Mucosa of rectum (tissue), 2 donors: Measurements from ENCODE around the gene SCAF11.
A peak's percentile ranks its signal among the peaks of the same experiment; 100 is the strongest.
"Not testable (repeated sequence)": the region's sequence is repeated elsewhere in the genome, so short reads cannot be mapped to it uniquely, and the experiment has no call there.

Experiments used
- H3K27ac ChIP-seq, 2 donors: one replicate each; pipeline ENCODE4 v1.7.0; 2013; ENCODE audit warnings: inconsistent platforms in 2 of 2, low read depth in 2 of 2, low read length in 2 of 2
- H3K27me3 ChIP-seq, 2 donors: one replicate each; pipeline ENCODE4 v1.7.0; 2013; ENCODE audit warnings: low read length in 2 of 2; ENCODE audit not compliant: control insufficient read depth in 2 of 2, insufficient read depth in 2 of 2
- H3K36me3 ChIP-seq, 2 donors: one replicate each; pipeline ENCODE4 v1.7.0; 2013; ENCODE audit warnings: low read length in 2 of 2; ENCODE audit not compliant: control insufficient read depth in 2 of 2, insufficient read depth in 2 of 2
- H3K4me1 ChIP-seq, 2 donors: one replicate each; pipeline ENCODE4 v1.7.0; 2013; ENCODE audit warnings: low read length in 2 of 2, mild to moderate bottlenecking in 1 of 2; ENCODE audit not compliant: control insufficient read depth in 2 of 2, insufficient read depth in 2 of 2
- H3K4me3 ChIP-seq, 2 donors: one replicate each; pipeline ENCODE4 v1.7.0; 2013; ENCODE audit warnings: low read length in 2 of 2
- H3K9ac ChIP-seq, 2 donors: one replicate each; pipeline ENCODE4 v1.7.0; 2013; ENCODE audit warnings: low read length in 2 of 2, low read depth in 1 of 2, mild to moderate bottlenecking in 1 of 2
- H3K9me3 ChIP-seq, 2 donors: one replicate each; pipeline ENCODE4 v1.7.0; 2013; ENCODE audit warnings: low read length in 2 of 2; ENCODE audit not compliant: control insufficient read depth in 2 of 2
- donor health status: healthy.
- donor health status: Normal muscosa, but diverticular disease.

SCAF11 gene, protein sequence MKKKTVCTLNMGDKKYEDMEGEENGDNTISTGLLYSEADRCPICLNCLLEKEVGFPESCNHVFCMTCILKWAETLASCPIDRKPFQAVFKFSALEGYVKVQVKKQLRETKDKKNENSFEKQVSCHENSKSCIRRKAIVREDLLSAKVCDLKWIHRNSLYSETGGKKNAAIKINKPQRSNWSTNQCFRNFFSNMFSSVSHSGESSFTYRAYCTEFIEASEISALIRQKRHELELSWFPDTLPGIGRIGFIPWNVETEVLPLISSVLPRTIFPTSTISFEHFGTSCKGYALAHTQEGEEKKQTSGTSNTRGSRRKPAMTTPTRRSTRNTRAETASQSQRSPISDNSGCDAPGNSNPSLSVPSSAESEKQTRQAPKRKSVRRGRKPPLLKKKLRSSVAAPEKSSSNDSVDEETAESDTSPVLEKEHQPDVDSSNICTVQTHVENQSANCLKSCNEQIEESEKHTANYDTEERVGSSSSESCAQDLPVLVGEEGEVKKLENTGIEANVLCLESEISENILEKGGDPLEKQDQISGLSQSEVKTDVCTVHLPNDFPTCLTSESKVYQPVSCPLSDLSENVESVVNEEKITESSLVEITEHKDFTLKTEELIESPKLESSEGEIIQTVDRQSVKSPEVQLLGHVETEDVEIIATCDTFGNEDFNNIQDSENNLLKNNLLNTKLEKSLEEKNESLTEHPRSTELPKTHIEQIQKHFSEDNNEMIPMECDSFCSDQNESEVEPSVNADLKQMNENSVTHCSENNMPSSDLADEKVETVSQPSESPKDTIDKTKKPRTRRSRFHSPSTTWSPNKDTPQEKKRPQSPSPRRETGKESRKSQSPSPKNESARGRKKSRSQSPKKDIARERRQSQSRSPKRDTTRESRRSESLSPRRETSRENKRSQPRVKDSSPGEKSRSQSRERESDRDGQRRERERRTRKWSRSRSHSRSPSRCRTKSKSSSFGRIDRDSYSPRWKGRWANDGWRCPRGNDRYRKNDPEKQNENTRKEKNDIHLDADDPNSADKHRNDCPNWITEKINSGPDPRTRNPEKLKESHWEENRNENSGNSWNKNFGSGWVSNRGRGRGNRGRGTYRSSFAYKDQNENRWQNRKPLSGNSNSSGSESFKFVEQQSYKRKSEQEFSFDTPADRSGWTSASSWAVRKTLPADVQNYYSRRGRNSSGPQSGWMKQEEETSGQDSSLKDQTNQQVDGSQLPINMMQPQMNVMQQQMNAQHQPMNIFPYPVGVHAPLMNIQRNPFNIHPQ (N-terminal part only)

DNA sequence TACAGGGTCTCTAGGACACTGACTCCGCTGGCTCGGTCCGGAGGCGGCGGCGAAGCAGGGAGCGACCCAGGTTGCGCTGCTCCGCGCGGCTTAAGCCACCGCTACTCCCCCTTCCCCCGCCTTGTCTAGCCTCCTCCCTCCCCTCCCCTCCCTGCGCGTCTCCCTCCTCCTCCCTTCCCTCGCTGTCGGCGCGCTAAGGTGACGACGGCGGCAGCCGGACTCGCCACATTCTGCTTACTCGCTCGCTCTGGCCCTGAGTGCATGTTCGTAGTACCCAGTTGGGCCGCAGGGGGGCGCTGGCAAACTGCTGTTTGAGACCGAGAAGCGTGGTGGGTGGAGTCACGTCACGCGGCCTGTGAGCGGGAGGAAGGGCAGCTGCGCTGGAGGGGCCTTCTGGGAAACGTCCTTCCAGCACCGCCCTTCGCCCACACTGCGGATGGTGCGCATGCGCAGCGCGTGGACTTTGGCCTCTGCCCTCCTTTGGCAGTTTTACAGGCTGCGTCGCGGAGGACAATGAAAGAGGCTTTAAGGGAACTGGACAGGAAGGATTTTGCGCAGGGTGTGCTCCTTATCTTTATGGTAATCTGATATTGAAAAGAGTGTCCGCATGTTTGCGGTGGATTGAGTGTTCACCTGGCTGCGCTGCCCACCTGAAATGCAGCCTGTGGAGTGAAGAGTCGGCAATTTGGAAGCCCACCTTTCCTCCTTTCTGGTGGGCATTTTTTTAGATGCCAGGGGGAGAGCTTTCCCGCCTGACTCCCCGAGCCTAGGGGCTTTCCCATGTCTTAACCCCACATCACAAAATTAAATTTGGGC is at the start of gene SCAF11:
TSS of gene SCAF11 (minus strand) at position 107 of the 816 bp plus-strand sequence. CDS start 26,407 bp downstream, outside the sequence.
- H3K9me3 ChIP-seq, result no peaks in the 10 kb centered on the region
- peak within 1 kb of the TSS; percentile 91 to 96 for H3K4me3 ChIP-seq
- peak within 1 kb of the TSS; percentile 97 to 98 for H3K9ac ChIP-seq
- H3K36me3 ChIP-seq, result peaks cover 0 to 7% of the 10 kb centered on the region in 2 donors
- H3K27me3 ChIP-seq, result no peaks in the 10 kb centered on the region
- H3K4me1 ChIP-seq, result peaks cover 19 to 22% of the 10 kb centered on the region in 2 donors
- H3K27ac ChIP-seq, result peak within 1 kb of the TSS; percentile 98 to 100

DNA sequence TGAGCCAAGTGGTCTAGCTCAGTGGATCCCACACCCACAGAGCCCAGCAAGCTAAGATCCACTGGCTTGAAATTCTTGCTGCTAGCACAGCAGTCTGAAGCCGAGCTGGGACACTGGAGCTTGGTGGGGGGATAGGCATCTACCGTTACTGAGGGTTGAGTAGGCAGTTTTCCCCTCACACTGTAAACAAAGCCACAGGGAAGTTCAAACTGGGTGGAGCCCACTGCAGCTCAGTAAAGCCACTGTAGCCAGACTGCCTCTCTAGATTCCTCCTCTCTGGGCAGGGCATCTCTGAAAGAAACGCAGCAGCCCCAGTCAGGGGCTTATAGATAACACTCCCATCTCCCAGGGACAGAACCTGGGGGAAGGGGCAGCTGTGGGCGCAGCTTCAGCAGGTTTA is 46.7 kb upstream of the SCAF11 start:
- not testable (repeated sequence) for H3K4me1 ChIP-seq, H3K36me3 ChIP-seq, H3K9me3 ChIP-seq, H3K27ac ChIP-seq, H3K4me3 ChIP-seq, H3K27me3 ChIP-seq, H3K9ac ChIP-seq

DNA sequence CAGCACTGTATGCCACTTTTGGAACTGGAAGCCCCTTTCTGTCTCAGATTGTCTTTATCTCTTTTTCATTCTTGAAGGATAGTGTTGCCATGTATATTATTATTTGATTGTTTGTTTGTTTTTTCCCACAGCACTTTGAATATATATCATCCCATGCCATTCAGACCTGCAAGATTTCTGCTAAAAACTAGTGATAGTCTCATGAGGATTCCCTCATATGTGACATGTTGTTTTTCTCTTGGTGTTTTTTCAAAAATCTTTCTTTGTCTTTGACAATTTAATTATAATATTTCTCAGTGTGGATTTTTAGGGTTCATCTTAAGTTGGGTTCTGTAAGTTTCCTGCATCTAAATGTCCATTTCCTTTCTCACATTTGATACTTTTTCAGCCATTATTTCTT is 36.8 kb upstream of the SCAF11 start:
- Histone ChIP-seq H3K36me3 (no peaks in the 10 kb centered on the region), H3K4me3 (no peak overlapping the region), H3K27ac (no peak overlapping the region), H3K27me3 (no peaks in the 10 kb centered on the region), H3K9ac (no peak overlapping the region), H3K9me3 (peaks cover 12 to 17% of the 10 kb centered on the region in 2 donors), H3K4me1 (no peaks in the 10 kb centered on the region)

DNA sequence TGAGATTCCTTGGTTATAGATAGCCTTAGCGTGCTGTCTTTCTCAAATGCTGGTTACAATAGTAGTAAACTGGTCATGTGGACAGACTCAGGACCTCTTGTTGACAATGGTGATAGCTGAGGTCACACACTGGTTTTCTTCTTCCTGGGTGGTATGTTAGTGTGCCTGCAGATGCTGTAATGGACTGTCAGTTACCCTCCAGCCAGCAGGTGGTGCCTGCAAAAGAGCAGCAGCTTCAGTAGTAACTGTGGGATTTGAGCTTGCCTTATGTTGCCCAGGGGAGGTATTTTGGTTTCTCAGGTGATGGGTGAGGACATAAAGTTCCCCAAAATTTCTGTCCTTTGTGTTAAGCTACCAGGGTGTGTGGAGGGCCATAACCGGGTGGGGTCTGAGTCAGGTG is 33.7 kb upstream of the SCAF11 start:
- Histone ChIP-seq H3K9me3 (peaks cover 12 to 17% of the 10 kb centered on the region in 2 donors), H3K36me3 (no peaks in the 10 kb centered on the region), H3K4me3 (no peak overlapping the region), H3K27ac (no peak overlapping the region), H3K27me3 (no peaks in the 10 kb centered on the region), H3K4me1 (no peaks in the 10 kb centered on the region), H3K9ac (no peak overlapping the region)

DNA sequence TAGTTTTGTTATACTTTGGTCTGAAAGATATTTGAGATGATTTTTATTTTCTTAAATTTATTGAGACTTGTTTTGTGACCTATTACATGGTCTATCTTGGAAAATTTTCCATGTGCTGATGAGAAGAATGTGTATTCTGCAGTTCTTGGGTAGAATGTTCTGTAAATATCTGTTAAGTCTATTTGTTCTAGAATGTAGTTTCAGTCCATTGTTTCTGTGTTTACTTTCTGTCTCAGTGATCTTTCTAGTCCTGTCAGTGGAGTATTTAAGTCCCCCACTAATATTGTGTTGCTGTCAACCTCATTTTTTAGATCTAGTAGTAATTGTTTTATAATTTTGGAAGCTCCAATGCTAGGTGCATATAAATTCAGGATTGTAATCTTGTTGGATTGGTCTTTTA is 30.4 kb upstream of the SCAF11 start:
- Histone ChIP-seq H3K4me1 (no peaks in the 10 kb centered on the region), H3K9me3 (peaks cover 0 to 6% of the 10 kb centered on the region in 2 donors)

DNA sequence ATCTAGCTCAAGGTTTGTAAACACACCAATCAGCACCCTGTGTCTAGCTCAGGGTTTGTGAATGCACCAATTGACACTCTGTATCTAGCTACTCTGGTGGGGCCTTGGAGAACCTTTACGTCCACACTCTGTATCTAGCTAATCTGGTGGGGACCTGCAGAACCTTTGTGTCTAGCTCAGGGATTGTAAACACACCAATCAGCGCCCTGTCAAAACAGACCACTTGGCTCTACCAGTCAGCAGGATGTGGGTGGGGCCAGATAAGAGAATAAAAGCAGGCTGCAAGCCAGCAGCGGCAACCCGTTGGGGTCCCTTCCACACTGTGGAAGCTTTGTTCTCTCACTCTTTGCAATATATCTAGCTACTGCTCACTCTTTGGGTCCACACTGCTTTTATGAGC is 28.3 kb upstream of the SCAF11 start:
- H3K4me1 ChIP-seq, H3K36me3 ChIP-seq, H3K27me3 ChIP-seq, H3K9me3 ChIP-seq, H3K9ac ChIP-seq, H3K4me3 ChIP-seq, H3K27ac ChIP-seq: not testable (repeated sequence)

More for the DNA sequence above, 30.4 kb upstream of the SCAF11 start:
- H3K9ac ChIP-seq, result no peak overlapping the region
- H3K4me3 ChIP-seq, result no peak overlapping the region
- no peaks in the 10 kb centered on the region for H3K36me3 ChIP-seq
- H3K27me3 ChIP-seq, result no peaks in the 10 kb centered on the region
- H3K27ac ChIP-seq, result no peak overlapping the region

DNA sequence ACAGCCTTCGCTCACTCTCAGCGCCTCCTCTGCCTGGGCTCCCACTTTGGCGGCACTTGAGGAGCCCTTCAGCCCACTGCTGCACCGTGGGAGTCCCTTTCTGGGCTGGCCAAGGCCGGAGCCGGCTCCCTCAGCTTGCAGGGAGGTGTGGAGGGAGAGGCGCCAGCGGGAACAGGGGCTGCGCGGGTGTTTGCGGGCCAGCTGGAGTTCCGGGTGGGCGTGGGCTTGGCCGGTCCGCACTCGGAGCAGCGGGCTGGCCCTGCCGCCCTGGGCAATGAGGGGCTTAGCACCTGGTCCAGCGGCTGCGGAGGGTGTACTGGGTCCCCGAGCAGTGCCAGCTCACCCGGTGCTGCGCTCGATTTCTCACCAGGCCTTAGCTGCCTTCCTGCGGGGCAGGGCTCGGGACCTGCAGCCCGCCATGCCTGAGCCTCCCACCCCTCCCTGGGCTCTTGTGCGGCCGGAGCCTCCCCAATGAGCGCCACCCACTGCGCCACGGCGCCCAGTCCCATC is 27.5 kb upstream of the SCAF11 start:
- not testable (repeated sequence) for H3K27me3 ChIP-seq, H3K36me3 ChIP-seq, H3K4me3 ChIP-seq, H3K9me3 ChIP-seq, H3K9ac ChIP-seq, H3K4me1 ChIP-seq, H3K27ac ChIP-seq

DNA sequence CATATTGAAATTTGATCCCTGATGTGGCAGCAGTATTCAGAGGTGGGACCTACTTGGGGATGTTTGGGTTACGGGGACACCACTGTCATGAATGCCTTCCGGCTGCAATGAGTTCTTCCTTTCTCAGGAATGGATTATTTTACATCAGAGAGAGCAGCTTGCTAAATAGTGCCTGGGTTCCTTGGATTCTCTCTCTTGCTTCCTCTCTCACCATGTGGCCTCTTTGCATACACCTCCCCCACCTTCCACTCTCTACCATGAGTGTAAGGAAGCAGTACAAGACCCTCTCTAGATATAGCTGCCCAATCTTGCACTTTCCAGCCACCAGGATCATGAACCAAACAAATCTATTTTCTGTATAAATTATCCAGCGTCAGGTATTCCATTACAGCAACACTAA is 15.4 kb upstream of the SCAF11 start:
- H3K27ac ChIP-seq, result no peak overlapping the region
- H3K36me3 ChIP-seq, result no peaks in the 10 kb centered on the region
- no peaks in the 10 kb centered on the region for H3K9me3 ChIP-seq
- no peaks in the 10 kb centered on the region for H3K27me3 ChIP-seq
- H3K4me3 ChIP-seq, result no peak overlapping the region
- H3K4me1 ChIP-seq, result no peaks in the 10 kb centered on the region
- H3K9ac ChIP-seq, result no peak overlapping the region

DNA sequence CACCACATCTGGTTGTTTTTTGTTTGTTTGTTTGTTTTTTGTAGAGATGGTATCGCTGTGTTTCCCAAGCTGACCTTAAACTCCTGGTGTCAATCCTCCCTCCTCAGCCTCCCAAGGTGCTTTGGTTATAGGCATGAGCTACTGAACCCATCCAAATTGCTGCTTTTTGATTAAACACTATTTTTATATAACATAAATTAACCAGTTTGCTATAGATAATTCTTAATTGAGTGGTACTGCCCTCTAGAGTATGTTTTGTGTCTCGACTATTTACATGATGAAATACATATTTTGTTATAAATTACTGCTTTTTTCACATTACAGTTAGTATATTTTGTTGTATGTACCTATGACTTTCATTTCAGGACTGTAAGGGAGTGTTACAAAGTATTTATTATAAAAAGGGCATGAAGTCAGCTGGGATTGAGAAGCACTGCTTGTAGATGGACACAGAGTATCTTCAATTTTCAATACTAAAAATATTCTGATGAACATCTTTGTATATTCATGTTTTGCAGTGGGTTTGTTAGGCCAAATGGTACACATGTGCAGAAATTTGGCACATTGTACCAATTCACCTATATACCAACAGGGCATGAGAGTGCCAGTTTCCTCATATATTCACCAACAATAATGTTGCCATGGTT is 14.9 kb upstream of the SCAF11 start:
- no peaks in the 10 kb centered on the region for H3K9me3 ChIP-seq
- no peaks in the 10 kb centered on the region for H3K36me3 ChIP-seq
- no peak overlapping the region for H3K9ac ChIP-seq
- no peak overlapping the region for H3K27ac ChIP-seq
- no peaks in the 10 kb centered on the region for H3K4me1 ChIP-seq
- no peaks in the 10 kb centered on the region for H3K27me3 ChIP-seq
- H3K4me3 ChIP-seq, result no peak overlapping the region
